Ishikawa (cell line): ENCODE data around the gene LPP.

Source experiments
- CEBPB ChIP-seq: IDR thresholded peaks from 2 replicates; pipeline ENCODE4 v1.6.1; 2012
- CREB1 ChIP-seq: IDR thresholded peaks from 2 replicates; pipeline ENCODE4 v1.6.1; 2012; ENCODE audit warnings: low read depth
- EGR1 ChIP-seq: IDR thresholded peaks from 2 replicates; pipeline ENCODE4 v1.6.1; 2012
- EP300 ChIP-seq: IDR thresholded peaks from 2 replicates; pipeline ENCODE4 v1.6.1; 2012; ENCODE audit warnings: borderline replicate concordance
- FOXM1 ChIP-seq: IDR thresholded peaks from 2 replicates; pipeline ENCODE4 v1.6.1; 2012; ENCODE audit warnings: low read depth, borderline replicate concordance
- NFIC ChIP-seq: IDR thresholded peaks from 2 replicates; pipeline ENCODE4 v1.6.1; 2012
- RAD21 ChIP-seq: IDR thresholded peaks from 2 replicates; pipeline ENCODE4 v1.6.1; 2012; ENCODE audit warnings: low read depth
- REST ChIP-seq: IDR thresholded peaks from 2 replicates; pipeline ENCODE4 v1.6.1; 2012; ENCODE audit warnings: low read depth, mild to moderate bottlenecking
- TAF1 ChIP-seq: IDR thresholded peaks from 2 replicates; pipeline ENCODE4 v1.6.1; 2012; ENCODE audit warnings: low read depth, mild to moderate bottlenecking
- TCF12 ChIP-seq: IDR thresholded peaks from 2 replicates; pipeline ENCODE4 v1.6.1; 2012; ENCODE audit warnings: low read depth
- TEAD4 ChIP-seq: IDR thresholded peaks from 2 replicates; pipeline ENCODE4 v1.6.1; 2012
- YY1 ChIP-seq: IDR thresholded peaks from 2 replicates; pipeline ENCODE4 v1.6.1; 2012; ENCODE audit warnings: low read depth
- ZBTB7A ChIP-seq: IDR thresholded peaks from 2 replicates; pipeline ENCODE4 v1.6.1; 2012; ENCODE audit warnings: low read depth
- TF ChIP-seq, protein P1 (sequence below): IDR thresholded peaks from 2 replicates; pipeline ENCODE4 v1.6.1; 2012
- TF ChIP-seq, protein P2 (sequence below): IDR thresholded peaks from 2 replicates; pipeline ENCODE4 v1.6.1; 2012

The LPP gene

GRCh38 chr3:188301147-188301546 is 147.2 kb downstream of the LPP start:
- TF ChIP-seq, protein P1, sequence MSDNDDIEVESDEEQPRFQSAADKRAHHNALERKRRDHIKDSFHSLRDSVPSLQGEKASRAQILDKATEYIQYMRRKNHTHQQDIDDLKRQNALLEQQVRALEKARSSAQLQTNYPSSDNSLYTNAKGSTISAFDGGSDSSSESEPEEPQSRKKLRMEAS, result no peak
- TF ChIP-seq TAF1 (no peak), EP300 (no peak)
- TF ChIP-seq, protein P2, sequence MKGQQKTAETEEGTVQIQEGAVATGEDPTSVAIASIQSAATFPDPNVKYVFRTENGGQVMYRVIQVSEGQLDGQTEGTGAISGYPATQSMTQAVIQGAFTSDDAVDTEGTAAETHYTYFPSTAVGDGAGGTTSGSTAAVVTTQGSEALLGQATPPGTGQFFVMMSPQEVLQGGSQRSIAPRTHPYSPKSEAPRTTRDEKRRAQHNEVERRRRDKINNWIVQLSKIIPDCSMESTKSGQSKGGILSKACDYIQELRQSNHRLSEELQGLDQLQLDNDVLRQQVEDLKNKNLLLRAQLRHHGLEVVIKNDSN, result no peak

- TF ChIP-seq TEAD4 (no peak), NFIC (no peak), TCF12 (no peak), FOXM1 (no peak)
These were observed 149.4 kb downstream of the LPP start for GRCh38 chr3:188303286-188303799.

DNA sequence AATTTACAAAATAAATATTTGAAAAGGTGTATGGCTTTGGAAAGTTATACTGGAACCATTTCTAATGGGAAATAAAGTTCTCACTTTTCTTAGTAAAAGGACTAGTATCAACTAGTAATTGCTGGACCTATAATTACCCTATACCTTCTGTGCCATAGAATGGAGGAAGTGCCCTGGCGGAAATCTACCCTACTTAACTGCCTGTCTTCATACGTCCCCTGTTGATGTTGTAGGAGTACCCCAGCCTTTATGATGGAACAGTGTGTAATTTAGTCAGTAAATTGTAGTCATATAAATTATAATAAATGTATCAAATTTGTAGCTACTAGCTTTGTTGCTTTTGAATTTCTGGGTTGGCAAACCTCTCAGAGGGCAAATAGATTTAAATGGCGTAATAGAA is 149.9 kb downstream of the LPP start:
- TF ChIP-seq TAF1 (no peak), ZBTB7A (no peak), NFIC (no peak), TCF12 (no peak), RAD21 (no peak), YY1 (no peak), FOXM1 (no peak), CREB1 (no peak), CEBPB (no peak), EGR1 (no peak), REST (no peak), EP300 (no peak), TEAD4 (no peak)
- TF ChIP-seq, protein P2, result no peak
- TF ChIP-seq, protein P1, result no peak

DNA sequence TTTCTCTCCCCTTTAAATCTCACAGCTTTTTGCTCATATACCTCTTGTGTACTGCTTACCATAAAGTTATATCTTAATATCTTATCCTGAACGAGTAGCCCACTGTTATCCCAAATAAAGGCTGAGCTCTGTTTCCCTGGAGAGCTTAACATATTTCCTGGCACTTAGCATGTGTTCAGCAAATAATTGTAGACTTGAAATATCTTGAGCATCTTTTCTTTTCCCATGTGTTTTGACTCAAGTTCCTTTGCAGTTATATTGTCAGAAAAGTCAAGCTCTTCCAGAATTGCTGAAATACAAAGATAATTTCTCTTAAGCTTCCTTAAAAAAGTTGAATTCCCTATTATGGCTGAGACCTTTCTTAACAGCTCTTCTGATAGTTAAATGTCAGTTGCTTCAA is 150.5 kb downstream of the LPP start:
- TF ChIP-seq, protein P2, result no peak
- TF ChIP-seq FOXM1 (no peak), REST (no peak), NFIC (no peak), RAD21 (no peak), CREB1 (no peak)

DNA sequence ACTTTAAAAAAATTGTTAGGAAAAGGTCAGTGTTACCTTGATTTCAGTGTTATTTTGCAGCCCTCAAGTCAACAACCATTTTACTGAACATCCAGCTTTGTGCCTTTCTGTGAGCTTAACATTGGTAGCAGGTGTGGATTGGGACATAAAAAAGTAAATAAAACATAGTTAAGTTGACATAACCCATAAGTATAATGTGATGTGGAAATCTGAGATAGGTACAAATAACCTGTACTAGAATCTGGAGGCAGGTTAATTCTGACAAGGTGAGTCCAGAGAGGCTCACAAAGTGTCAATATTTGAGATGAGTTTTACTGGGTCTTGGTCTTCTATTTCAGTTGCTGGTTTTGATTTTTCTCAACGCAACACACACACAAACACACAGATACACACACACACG is 151.3 kb downstream of the LPP start:
- TF ChIP-seq CEBPB (no peak), RAD21 (no peak), FOXM1 (no peak), TCF12 (no peak), NFIC (no peak), TAF1 (no peak), CREB1 (no peak), TEAD4 (no peak), YY1 (no peak), ZBTB7A (no peak), REST (no peak), EGR1 (no peak), EP300 (no peak)
- TF ChIP-seq, protein P2, result no peak
- TF ChIP-seq, protein P1, result no peak
